GM23338 (cell line): ENCODE results near the gene CRACDL. TPM values are rescaled to one million over a fixed set of nuclear protein-coding genes. Genes with fewer than 3 reads are reported as not detected.

Experiments
- ATAC-seq: fragments of 200-7000 bp; cut with Tn5 transposase; 3 replicates; pipeline ENCODE4 v1.9.1; 2020
- DNase-seq: peaks from one replicate; pipeline ENCODE4 v3.0.0-alpha.2; 2015; ENCODE audit warnings: low spot score
- H2AFZ ChIP-seq: fragments of 200-600 bp; sonication (generic); 2 replicates; pipeline ENCODE4 v1.8.0; 2016; ENCODE audit warnings: antibody characterized with exemption, mild to moderate bottlenecking, moderate library complexity
- H3F3A ChIP-seq: fragments of 200-600 bp; sonication (generic); replicated peaks from 2 replicates; pipeline ENCODE4 v1.8.0; 2017; ENCODE audit warnings: antibody characterized with exemption, mixed run types, low read depth
- H3K27ac ChIP-seq: fragments of 200-600 bp; sonication (generic); 2 replicates; pipeline ENCODE4 v1.6.1; 2016; ENCODE audit warnings: low read depth
- H3K27me3 ChIP-seq: fragments of 200-600 bp; sonication (generic); 2 replicates; pipeline ENCODE4 v1.8.0; 2016; ENCODE audit warnings: mild to moderate bottlenecking, mixed run types, moderate library complexity; ENCODE audit not compliant: insufficient read depth
- H3K36me3 ChIP-seq: fragments of 200-600 bp; sonication (generic); 2 replicates; pipeline ENCODE4 v1.8.0; 2016; ENCODE audit warnings: mild to moderate bottlenecking; ENCODE audit not compliant: insufficient read depth
- H3K4me1 ChIP-seq: fragments of 200-600 bp; sonication (generic); 2 replicates; pipeline ENCODE4 v1.8.0; 2016; ENCODE audit warnings: mild to moderate bottlenecking, moderate library complexity; ENCODE audit not compliant: insufficient read depth
- H3K4me2 ChIP-seq: fragments of 200-600 bp; sonication (generic); 2 replicates; pipeline ENCODE4 v1.7.1; 2017; ENCODE audit warnings: mixed run types
- H3K4me3 ChIP-seq: fragments of 200-600 bp; sonication (generic); 2 replicates; pipeline ENCODE4 v1.6.1; 2016; ENCODE audit warnings: mixed run types
- H3K79me2 ChIP-seq: fragments of 200-600 bp; sonication (generic); replicated peaks from 2 replicates; pipeline ENCODE4 v1.8.0; 2017; ENCODE audit warnings: mild to moderate bottlenecking; ENCODE audit not compliant: insufficient read depth
- H3K9me2 ChIP-seq: fragments of 200-600 bp; sonication (generic); 2 replicates; pipeline ENCODE4 v1.8.0; 2017; ENCODE audit not compliant: insufficient read depth
- H4K20me1 ChIP-seq: fragments of 200-600 bp; sonication (generic); replicated peaks from 2 replicates; pipeline ENCODE4 v1.8.0; 2017; ENCODE audit warnings: mild to moderate bottlenecking; ENCODE audit not compliant: insufficient read depth
- H3K27ac Mint-ChIP-seq: 2 replicates; pipeline ENCODE4 v1.8.0; 2020; ENCODE audit warnings: inconsistent platforms, mild to moderate bottlenecking, moderate library complexity, mixed read lengths
- H3K27me3 Mint-ChIP-seq: 3 replicates; pipeline ENCODE4 v1.8.0; 2022; ENCODE audit warnings: low read depth, mild to moderate bottlenecking, moderate library complexity, mixed read lengths, inconsistent platforms; ENCODE audit not compliant: insufficient read depth, poor library complexity
- H3K36me3 Mint-ChIP-seq: 3 replicates; pipeline ENCODE4 v1.8.0; 2021; ENCODE audit warnings: low read depth, mild to moderate bottlenecking, inconsistent platforms, moderate library complexity, mixed read lengths
- H3K4me1 Mint-ChIP-seq: 3 replicates; pipeline ENCODE4 v1.8.0; 2020; ENCODE audit warnings: mild to moderate bottlenecking, inconsistent platforms, mixed read lengths
- H3K4me3 Mint-ChIP-seq: 3 replicates; pipeline ENCODE4 v1.8.0; 2021; ENCODE audit warnings: moderate library complexity, mild to moderate bottlenecking, inconsistent platforms, mixed read lengths
- H3K9me3 Mint-ChIP-seq: 3 replicates; pipeline ENCODE4 v1.8.0; 2020; ENCODE audit warnings: moderate library complexity, mild to moderate bottlenecking, inconsistent platforms, mixed read lengths
- CREB1 ChIP-seq: fragments of 250-450 bp; sonication (Bioruptor Pico); IDR thresholded peaks from 2 replicates; pipeline ENCODE4 v1.5.0; 2020; ENCODE audit warnings: low read depth, mild to moderate bottlenecking, moderate library complexity
- EZH2 ChIP-seq: fragments of 200-600 bp; sonication (generic); IDR thresholded peaks from one replicate; pipeline ENCODE4 v1.8.0; 2017; ENCODE audit warnings: antibody characterized with exemption, mild to moderate bottlenecking, low read depth; ENCODE audit not compliant: unreplicated experiment
- EZH2phosphoT487 ChIP-seq: fragments of 200-600 bp; sonication (generic); IDR thresholded peaks from one replicate; pipeline ENCODE4 v1.8.1; 2018; ENCODE audit warnings: antibody characterized with exemption; ENCODE audit not compliant: unreplicated experiment
- JUNB ChIP-seq: IDR thresholded peaks from one replicate; pipeline ENCODE4 v1.6.1; 2016; ENCODE audit warnings: antibody characterized with exemption; ENCODE audit not compliant: unreplicated experiment
- NANOG ChIP-seq: IDR thresholded peaks from 2 replicates; pipeline ENCODE4 v1.6.1; 2016; ENCODE audit warnings: antibody characterized with exemption, borderline replicate concordance
- POLR2AphosphoS5 ChIP-seq: IDR thresholded peaks from 2 replicates; pipeline ENCODE4 v1.6.1; 2016; ENCODE audit warnings: antibody characterized with exemption, low read depth
- STAT1 ChIP-seq: IDR thresholded peaks from one replicate; pipeline ENCODE4 v1.6.1; 2016; ENCODE audit warnings: antibody characterized with exemption; ENCODE audit not compliant: unreplicated experiment
- ZNF114 ChIP-seq: fragments of 250-450 bp; sonication (Bioruptor Pico); IDR thresholded peaks from 2 replicates; pipeline ENCODE4 v1.5.0; 2020; ENCODE audit warnings: mild to moderate bottlenecking, moderate library complexity
- ZNF331 ChIP-seq: fragments of 250-450 bp; sonication (Bioruptor Pico); IDR thresholded peaks from 2 replicates; pipeline ENCODE4 v1.5.0; 2020; ENCODE audit warnings: low read depth, mild to moderate bottlenecking, moderate library complexity
- polyA plus RNA-seq: library from polyadenylated mRNA; unstranded; fragments of >200 nt; fragmentation: Nextera tagmentation; extraction: Ambion mirVana; gene quantifications from 2 replicates; pipeline ENCODE4 v1.2.1, GENCODE V29; 2016
- total RNA-seq: library from RNA; depleted of rRNA; stranded (reverse); fragments of >200 nt; shearing (Covaris generic); gene quantifications from 2 replicates; pipeline ENCODE4 v1.2.3, GENCODE V29; 2014
- TF ChIP-seq, protein P1 (sequence below), 2 experiments: fragments of 200-600 bp in 1 of 2; sonication (generic) in 1 of 2; conservative IDR thresholded peaks; 2 replicates each; pipeline versions ENCODE4 v1.5.1 to v1.6.1; 2016 to 2017; ENCODE audit warnings: antibody characterized with exemption in 2 of 2, low read depth in 2 of 2, mild to moderate bottlenecking in 2 of 2, moderate library complexity in 1 of 2
- TF ChIP-seq, protein P2 (sequence below): IDR thresholded peaks from 2 replicates; pipeline ENCODE4 v1.6.1; 2016; ENCODE audit warnings: antibody characterized with exemption
- TF ChIP-seq, protein P3 (sequence below): fragments of 250-450 bp; sonication (Bioruptor Pico); IDR thresholded peaks from 2 replicates; pipeline ENCODE4 v1.5.0; 2020; ENCODE audit warnings: mild to moderate bottlenecking, moderate library complexity
- TF ChIP-seq, protein P4 (sequence below): IDR thresholded peaks from one replicate; pipeline ENCODE4 v1.6.1; 2018; ENCODE audit warnings: antibody characterized with exemption; ENCODE audit not compliant: unreplicated experiment

CRACDL gene
- total and polyA plus RNA-seq, 2 experiments from 2014 or later = 0.14 to 0.16 TPM

DNA sequence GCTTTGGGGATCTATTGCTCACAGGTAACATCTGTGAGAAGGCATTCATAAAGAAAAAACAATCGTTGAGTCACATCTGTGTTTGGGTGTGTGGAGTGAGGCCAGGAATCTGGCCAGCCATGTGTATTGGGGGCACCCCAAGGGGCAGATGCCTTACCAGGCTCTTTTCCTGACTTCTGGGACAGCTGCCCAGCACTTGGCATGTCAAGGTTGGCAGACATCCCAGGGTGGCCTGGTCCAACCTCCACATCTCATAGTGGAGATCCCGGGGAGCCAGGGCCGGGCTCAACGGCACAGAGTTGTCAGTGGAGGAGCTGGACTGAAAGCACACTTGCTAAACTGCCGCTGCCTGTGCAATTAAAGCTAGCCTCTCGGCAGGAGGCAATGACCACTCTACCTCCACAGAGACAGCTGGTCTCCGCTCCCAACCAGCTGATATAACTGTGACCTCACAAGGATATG is 129.8 kb downstream of the CRACDL start:
- no peaks in the 10 kb centered on the region for H3K9me3 Mint-ChIP-seq
- no peaks in the 10 kb centered on the region for H3K36me3 ChIP-seq
- H2AFZ ChIP-seq = no peak overlapping the region
- H3K9me2 ChIP-seq = no peaks in the 10 kb centered on the region
- H3K4me1 Mint-ChIP-seq = peaks cover 17% of the 10 kb centered on the region; the same call in 2 of the 3 replicates
- no peak overlapping the region for H3K27ac ChIP-seq
- no peaks in the 10 kb centered on the region for H4K20me1 ChIP-seq
- TF ChIP-seq CREB1 = no peak
- no peak for TF ChIP-seq POLR2AphosphoS5
- TF ChIP-seq EZH2 = no peak
- TF ChIP-seq ZNF114 = no peak
- TF ChIP-seq NANOG = no peak
- TF ChIP-seq, protein P1, sequence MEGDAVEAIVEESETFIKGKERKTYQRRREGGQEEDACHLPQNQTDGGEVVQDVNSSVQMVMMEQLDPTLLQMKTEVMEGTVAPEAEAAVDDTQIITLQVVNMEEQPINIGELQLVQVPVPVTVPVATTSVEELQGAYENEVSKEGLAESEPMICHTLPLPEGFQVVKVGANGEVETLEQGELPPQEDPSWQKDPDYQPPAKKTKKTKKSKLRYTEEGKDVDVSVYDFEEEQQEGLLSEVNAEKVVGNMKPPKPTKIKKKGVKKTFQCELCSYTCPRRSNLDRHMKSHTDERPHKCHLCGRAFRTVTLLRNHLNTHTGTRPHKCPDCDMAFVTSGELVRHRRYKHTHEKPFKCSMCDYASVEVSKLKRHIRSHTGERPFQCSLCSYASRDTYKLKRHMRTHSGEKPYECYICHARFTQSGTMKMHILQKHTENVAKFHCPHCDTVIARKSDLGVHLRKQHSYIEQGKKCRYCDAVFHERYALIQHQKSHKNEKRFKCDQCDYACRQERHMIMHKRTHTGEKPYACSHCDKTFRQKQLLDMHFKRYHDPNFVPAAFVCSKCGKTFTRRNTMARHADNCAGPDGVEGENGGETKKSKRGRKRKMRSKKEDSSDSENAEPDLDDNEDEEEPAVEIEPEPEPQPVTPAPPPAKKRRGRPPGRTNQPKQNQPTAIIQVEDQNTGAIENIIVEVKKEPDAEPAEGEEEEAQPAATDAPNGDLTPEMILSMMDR (conservative IDR thresholded peaks at IDR 0.05; ENCODE audit: low read depth in 2 of 2) = no peak
- TF ChIP-seq, protein P2, sequence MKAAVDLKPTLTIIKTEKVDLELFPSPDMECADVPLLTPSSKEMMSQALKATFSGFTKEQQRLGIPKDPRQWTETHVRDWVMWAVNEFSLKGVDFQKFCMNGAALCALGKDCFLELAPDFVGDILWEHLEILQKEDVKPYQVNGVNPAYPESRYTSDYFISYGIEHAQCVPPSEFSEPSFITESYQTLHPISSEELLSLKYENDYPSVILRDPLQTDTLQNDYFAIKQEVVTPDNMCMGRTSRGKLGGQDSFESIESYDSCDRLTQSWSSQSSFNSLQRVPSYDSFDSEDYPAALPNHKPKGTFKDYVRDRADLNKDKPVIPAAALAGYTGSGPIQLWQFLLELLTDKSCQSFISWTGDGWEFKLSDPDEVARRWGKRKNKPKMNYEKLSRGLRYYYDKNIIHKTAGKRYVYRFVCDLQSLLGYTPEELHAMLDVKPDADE = no peak
- TF ChIP-seq, protein P3, sequence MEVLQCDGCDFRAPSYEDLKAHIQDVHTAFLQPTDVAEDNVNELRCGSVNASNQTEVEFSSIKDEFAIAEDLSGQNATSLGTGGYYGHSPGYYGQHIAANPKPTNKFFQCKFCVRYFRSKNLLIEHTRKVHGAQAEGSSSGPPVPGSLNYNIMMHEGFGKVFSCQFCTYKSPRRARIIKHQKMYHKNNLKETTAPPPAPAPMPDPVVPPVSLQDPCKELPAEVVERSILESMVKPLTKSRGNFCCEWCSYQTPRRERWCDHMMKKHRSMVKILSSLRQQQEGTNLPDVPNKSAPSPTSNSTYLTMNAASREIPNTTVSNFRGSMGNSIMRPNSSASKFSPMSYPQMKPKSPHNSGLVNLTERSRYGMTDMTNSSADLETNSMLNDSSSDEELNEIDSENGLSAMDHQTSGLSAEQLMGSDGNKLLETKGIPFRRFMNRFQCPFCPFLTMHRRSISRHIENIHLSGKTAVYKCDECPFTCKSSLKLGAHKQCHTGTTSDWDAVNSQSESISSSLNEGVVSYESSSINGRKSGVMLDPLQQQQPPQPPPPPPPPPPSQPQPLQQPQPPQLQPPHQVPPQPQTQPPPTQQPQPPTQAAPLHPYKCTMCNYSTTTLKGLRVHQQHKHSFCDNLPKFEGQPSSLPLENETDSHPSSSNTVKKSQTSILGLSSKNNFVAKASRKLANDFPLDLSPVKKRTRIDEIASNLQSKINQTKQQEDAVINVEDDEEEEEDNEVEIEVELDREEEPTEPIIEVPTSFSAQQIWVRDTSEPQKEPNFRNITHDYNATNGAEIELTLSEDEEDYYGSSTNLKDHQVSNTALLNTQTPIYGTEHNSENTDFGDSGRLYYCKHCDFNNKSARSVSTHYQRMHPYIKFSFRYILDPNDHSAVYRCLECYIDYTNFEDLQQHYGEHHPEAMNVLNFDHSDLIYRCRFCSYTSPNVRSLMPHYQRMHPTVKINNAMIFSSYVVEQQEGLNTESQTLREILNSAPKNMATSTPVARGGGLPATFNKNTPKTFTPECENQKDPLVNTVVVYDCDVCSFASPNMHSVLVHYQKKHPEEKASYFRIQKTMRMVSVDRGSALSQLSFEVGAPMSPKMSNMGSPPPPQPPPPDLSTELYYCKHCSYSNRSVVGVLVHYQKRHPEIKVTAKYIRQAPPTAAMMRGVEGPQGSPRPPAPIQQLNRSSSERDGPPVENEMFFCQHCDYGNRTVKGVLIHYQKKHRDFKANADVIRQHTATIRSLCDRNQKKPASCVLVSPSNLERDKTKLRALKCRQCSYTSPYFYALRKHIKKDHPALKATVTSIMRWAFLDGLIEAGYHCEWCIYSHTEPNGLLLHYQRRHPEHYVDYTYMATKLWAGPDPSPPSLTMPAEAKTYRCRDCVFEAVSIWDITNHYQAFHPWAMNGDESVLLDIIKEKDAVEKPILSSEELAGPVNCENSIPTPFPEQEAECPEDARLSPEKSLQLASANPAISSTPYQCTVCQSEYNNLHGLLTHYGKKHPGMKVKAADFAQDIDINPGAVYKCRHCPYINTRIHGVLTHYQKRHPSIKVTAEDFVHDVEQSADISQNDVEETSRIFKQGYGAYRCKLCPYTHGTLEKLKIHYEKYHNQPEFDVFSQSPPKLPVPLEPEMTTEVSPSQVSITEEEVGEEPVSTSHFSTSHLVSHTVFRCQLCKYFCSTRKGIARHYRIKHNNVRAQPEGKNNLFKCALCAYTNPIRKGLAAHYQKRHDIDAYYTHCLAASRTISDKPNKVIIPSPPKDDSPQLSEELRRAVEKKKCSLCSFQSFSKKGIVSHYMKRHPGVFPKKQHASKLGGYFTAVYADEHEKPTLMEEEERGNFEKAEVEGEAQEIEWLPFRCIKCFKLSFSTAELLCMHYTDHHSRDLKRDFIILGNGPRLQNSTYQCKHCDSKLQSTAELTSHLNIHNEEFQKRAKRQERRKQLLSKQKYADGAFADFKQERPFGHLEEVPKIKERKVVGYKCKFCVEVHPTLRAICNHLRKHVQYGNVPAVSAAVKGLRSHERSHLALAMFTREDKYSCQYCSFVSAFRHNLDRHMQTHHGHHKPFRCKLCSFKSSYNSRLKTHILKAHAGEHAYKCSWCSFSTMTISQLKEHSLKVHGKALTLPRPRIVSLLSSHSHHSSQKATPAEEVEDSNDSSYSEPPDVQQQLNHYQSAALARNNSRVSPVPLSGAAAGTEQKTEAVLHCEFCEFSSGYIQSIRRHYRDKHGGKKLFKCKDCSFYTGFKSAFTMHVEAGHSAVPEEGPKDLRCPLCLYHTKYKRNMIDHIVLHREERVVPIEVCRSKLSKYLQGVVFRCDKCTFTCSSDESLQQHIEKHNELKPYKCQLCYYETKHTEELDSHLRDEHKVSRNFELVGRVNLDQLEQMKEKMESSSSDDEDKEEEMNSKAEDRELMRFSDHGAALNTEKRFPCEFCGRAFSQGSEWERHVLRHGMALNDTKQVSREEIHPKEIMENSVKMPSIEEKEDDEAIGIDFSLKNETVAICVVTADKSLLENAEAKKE (CRISPR knock-in tag) = no peak
- no peak for TF ChIP-seq EZH2phosphoT487
- no peak for TF ChIP-seq JUNB
- no peak for TF ChIP-seq ZNF331
- TF ChIP-seq, protein P4, sequence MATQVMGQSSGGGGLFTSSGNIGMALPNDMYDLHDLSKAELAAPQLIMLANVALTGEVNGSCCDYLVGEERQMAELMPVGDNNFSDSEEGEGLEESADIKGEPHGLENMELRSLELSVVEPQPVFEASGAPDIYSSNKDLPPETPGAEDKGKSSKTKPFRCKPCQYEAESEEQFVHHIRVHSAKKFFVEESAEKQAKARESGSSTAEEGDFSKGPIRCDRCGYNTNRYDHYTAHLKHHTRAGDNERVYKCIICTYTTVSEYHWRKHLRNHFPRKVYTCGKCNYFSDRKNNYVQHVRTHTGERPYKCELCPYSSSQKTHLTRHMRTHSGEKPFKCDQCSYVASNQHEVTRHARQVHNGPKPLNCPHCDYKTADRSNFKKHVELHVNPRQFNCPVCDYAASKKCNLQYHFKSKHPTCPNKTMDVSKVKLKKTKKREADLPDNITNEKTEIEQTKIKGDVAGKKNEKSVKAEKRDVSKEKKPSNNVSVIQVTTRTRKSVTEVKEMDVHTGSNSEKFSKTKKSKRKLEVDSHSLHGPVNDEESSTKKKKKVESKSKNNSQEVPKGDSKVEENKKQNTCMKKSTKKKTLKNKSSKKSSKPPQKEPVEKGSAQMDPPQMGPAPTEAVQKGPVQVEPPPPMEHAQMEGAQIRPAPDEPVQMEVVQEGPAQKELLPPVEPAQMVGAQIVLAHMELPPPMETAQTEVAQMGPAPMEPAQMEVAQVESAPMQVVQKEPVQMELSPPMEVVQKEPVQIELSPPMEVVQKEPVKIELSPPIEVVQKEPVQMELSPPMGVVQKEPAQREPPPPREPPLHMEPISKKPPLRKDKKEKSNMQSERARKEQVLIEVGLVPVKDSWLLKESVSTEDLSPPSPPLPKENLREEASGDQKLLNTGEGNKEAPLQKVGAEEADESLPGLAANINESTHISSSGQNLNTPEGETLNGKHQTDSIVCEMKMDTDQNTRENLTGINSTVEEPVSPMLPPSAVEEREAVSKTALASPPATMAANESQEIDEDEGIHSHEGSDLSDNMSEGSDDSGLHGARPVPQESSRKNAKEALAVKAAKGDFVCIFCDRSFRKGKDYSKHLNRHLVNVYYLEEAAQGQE = no peak
- TF ChIP-seq STAT1 = no peak
- no peak overlapping the region for H3K4me3 ChIP-seq
- no peak overlapping the region for H3K27ac Mint-ChIP-seq
- H3K4me1 ChIP-seq = no peaks in the 10 kb centered on the region; the same call in 1 of the 2 replicates
- H3K4me2 ChIP-seq = no peak overlapping the region
- H3K36me3 Mint-ChIP-seq = no peaks in the 10 kb centered on the region
- no peak overlapping the region for H3K4me3 Mint-ChIP-seq
- H3F3A ChIP-seq = no peaks in the 10 kb centered on the region
- no peaks in the 10 kb centered on the region for H3K27me3 ChIP-seq
- DNase-seq (no peak), ATAC-seq (no peak)
- peaks cover 4% of the 10 kb centered on the region for H3K27me3 Mint-ChIP-seq
- no peaks in the 10 kb centered on the region for H3K79me2 ChIP-seq
